ENCODE data around the gene CFAP46.

CFAP46 gene

GRCh38 chr10:132943791-132944404 lies 1.5 kb upstream of the CFAP46 start:
- Histone ChIP-seq H3K9me2 (replicated peaks; ENCODE audit: insufficient read depth, low read length) (no peaks in the 10 kb centered on the region), H3K4me2 (ENCODE audit: low read depth, low read length, poor library complexity, severe bottlenecking) (no peak overlapping the region), H3K9ac (ENCODE audit: low read length) (no peak overlapping the region), H2AFZ (ENCODE audit: low read depth, low read length, severe bottlenecking) (no peak overlapping the region), H3F3A (ENCODE audit: insufficient read depth) (no peaks in the 10 kb centered on the region), H4K20me1 (ENCODE audit: low read depth, low read length) (no peaks in the 10 kb centered on the region), H3K9me3 (ENCODE audit: insufficient read depth, low read length) (no peaks in the 10 kb centered on the region), H3K27ac (ENCODE audit: low read depth, low read length) (no peak overlapping the region), H3K79me2 (ENCODE audit: insufficient read depth, low read length) (no peaks in the 10 kb centered on the region), H3K36me3 (ENCODE audit: low read length) (no peaks in the 10 kb centered on the region), H3K4me3 (ENCODE audit: insufficient read depth, low read length, poor library complexity, severe bottlenecking) (no peak overlapping the region), H3K27me3 (ENCODE audit: low read length) (no peaks in the 10 kb centered on the region; the same call in 1 of the 2 replicates)
- TF ChIP-seq, protein P1, sequence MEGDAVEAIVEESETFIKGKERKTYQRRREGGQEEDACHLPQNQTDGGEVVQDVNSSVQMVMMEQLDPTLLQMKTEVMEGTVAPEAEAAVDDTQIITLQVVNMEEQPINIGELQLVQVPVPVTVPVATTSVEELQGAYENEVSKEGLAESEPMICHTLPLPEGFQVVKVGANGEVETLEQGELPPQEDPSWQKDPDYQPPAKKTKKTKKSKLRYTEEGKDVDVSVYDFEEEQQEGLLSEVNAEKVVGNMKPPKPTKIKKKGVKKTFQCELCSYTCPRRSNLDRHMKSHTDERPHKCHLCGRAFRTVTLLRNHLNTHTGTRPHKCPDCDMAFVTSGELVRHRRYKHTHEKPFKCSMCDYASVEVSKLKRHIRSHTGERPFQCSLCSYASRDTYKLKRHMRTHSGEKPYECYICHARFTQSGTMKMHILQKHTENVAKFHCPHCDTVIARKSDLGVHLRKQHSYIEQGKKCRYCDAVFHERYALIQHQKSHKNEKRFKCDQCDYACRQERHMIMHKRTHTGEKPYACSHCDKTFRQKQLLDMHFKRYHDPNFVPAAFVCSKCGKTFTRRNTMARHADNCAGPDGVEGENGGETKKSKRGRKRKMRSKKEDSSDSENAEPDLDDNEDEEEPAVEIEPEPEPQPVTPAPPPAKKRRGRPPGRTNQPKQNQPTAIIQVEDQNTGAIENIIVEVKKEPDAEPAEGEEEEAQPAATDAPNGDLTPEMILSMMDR (IDR thresholded peaks at IDR 0.05; ENCODE audit: insufficient read depth, low read length, poor library complexity, severe bottlenecking) = no peak
- no peak for TF ChIP-seq EZH2phosphoT487 (conservative IDR thresholded peaks at IDR 0.05; ENCODE audit: low read length)

DNA sequence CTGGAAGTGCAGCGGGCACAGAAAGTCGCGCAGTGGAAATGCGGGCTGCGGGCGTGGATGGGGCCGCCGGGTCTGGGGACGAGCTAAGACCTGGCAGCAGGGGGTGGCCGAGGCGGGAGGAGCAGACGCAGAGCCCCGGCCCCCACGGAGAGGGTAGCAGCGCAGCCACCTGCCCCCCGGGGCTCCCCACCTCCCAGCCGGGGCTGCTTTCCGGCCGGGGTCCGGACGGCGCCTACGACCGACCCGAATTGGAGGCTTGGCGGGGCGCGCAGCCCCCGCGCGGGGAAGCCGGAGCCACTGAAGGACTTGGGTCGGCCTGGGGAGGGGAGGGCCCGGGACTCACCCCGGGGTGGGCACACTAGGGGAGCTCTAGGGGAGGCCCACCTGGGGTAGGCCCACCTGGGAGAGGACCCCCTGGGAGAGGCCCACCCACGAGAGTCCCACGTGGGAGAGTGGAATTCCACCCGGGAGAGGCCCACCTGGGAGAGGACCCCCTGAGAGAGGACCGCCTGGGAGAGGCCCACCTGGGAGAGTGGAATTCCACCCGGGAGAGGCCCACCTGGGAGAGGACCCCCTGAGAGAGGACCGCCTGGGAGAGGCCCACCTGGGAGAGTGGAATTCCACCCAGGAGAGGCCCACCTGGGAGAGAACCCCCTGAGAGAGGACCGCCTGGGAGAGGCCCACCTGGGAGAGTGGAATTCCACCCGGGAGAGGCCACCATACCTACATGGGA lies 854 bp upstream of the CFAP46 start:
- H3F3A ChIP-seq (ENCODE audit: insufficient read depth) = no peaks in the 10 kb centered on the region
- H3K27me3 ChIP-seq (ENCODE audit: low read length) = no peaks in the 10 kb centered on the region
- no peaks in the 10 kb centered on the region for H4K20me1 ChIP-seq (ENCODE audit: low read depth, low read length)
- H3K4me3 ChIP-seq (ENCODE audit: insufficient read depth, low read length, poor library complexity, severe bottlenecking) = no peak overlapping the region
- H3K79me2 ChIP-seq (ENCODE audit: insufficient read depth, low read length) = no peaks in the 10 kb centered on the region
- TF ChIP-seq EZH2phosphoT487 (conservative IDR thresholded peaks at IDR 0.05; ENCODE audit: low read length) = no peak
- TF ChIP-seq, protein P1 (IDR thresholded peaks at IDR 0.05; ENCODE audit: insufficient read depth, low read length, poor library complexity, severe bottlenecking) = no peak
- no peak overlapping the region for H3K4me2 ChIP-seq (ENCODE audit: low read depth, low read length, poor library complexity, severe bottlenecking)
- no peak overlapping the region for H3K27ac ChIP-seq (ENCODE audit: low read depth, low read length)
- no peaks in the 10 kb centered on the region for H3K36me3 ChIP-seq (ENCODE audit: low read length)
- no peaks in the 10 kb centered on the region for H3K9me3 ChIP-seq (ENCODE audit: insufficient read depth, low read length)
- no peak overlapping the region for H2AFZ ChIP-seq (ENCODE audit: low read depth, low read length, severe bottlenecking)
- H3K9me2 ChIP-seq (replicated peaks; ENCODE audit: insufficient read depth, low read length) = no peaks in the 10 kb centered on the region
- H3K9ac ChIP-seq (ENCODE audit: low read length) = no peak overlapping the region

- TF ChIP-seq, protein P1 (IDR thresholded peaks at IDR 0.05; ENCODE audit: insufficient read depth, low read length, poor library complexity, severe bottlenecking) = no peak
- TF ChIP-seq EZH2phosphoT487 (conservative IDR thresholded peaks at IDR 0.05; ENCODE audit: low read length) = no peak
- no peak overlapping the region for H3K4me3 ChIP-seq (ENCODE audit: insufficient read depth, low read length, poor library complexity, severe bottlenecking)
- no peaks in the 10 kb centered on the region for H3K9me3 ChIP-seq (ENCODE audit: insufficient read depth, low read length)
- H3K27ac ChIP-seq (ENCODE audit: low read depth, low read length) = no peak overlapping the region
- H3F3A ChIP-seq (ENCODE audit: insufficient read depth) = no peaks in the 10 kb centered on the region
- H3K79me2 ChIP-seq (ENCODE audit: insufficient read depth, low read length) = no peaks in the 10 kb centered on the region
- no peaks in the 10 kb centered on the region for H3K9me2 ChIP-seq (replicated peaks; ENCODE audit: insufficient read depth, low read length)
- no peak overlapping the region for H3K9ac ChIP-seq (ENCODE audit: low read length)
- no peaks in the 10 kb centered on the region for H3K36me3 ChIP-seq (ENCODE audit: low read length)
- H3K4me2 ChIP-seq (ENCODE audit: low read depth, low read length, poor library complexity, severe bottlenecking) = no peak overlapping the region
- H3K27me3 ChIP-seq (ENCODE audit: low read length) = no peaks in the 10 kb centered on the region
- H4K20me1 ChIP-seq (ENCODE audit: low read depth, low read length) = no peaks in the 10 kb centered on the region
- H2AFZ ChIP-seq (ENCODE audit: low read depth, low read length, severe bottlenecking) = no peak overlapping the region
Measured at GRCh38 chr10:132941640-132942051, 724 bp downstream of the CFAP46 start.

Data from SU-DHL-6 (cell line).